OCI-LY7 (cell line): ENCODE results near the gene PSMG4.

Experiments used
- EZH2phosphoT487 ChIP-seq: fragments of 200-600 bp; sonication (generic); IDR thresholded peaks from 2 replicates; pipeline ENCODE4 v1.6.1; 2018; ENCODE audit warnings: low read depth, borderline replicate concordance, mild to moderate bottlenecking, mixed run types, antibody characterized with exemption, low read length, moderate library complexity, mixed read lengths
- TF ChIP-seq, protein P1 (sequence below): fragments of 200-600 bp; sonication (generic); conservative IDR thresholded peaks from 2 replicates; pipeline ENCODE4 v1.5.1; 2014; ENCODE audit warnings: mild to moderate bottlenecking, antibody characterized with exemption, low read length, moderate library complexity, mixed read lengths

DNA sequence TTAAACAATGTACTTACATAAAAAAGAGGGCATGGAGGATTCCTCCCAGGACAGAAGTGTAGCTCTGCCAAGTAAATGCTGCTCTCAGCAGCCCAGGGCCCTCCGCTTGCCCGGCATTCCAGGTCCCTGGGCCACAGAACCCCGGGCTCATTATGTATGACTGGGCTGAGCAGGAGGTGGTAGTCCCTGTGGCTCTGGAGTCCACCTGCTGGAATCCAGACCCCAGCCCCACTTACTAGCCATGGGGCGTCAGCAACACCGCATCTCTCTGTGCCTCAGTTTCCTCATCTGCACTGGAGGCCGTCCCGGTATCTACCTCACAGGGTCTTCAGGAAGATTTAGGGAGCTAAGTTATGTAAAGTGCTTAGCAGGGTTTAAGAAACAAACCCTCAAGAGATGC, 55.4 kb downstream of the PSMG4 start:
- no peak for TF ChIP-seq EZH2phosphoT487
- TF ChIP-seq, protein P1, sequence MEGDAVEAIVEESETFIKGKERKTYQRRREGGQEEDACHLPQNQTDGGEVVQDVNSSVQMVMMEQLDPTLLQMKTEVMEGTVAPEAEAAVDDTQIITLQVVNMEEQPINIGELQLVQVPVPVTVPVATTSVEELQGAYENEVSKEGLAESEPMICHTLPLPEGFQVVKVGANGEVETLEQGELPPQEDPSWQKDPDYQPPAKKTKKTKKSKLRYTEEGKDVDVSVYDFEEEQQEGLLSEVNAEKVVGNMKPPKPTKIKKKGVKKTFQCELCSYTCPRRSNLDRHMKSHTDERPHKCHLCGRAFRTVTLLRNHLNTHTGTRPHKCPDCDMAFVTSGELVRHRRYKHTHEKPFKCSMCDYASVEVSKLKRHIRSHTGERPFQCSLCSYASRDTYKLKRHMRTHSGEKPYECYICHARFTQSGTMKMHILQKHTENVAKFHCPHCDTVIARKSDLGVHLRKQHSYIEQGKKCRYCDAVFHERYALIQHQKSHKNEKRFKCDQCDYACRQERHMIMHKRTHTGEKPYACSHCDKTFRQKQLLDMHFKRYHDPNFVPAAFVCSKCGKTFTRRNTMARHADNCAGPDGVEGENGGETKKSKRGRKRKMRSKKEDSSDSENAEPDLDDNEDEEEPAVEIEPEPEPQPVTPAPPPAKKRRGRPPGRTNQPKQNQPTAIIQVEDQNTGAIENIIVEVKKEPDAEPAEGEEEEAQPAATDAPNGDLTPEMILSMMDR, result no peak
